Right renal cortex interstitium (tissue), 3 donors: ENCODE results near the gene ITIH2. TPM values are rescaled to one million over a fixed set of nuclear protein-coding genes. Genes with fewer than 3 reads are reported as not detected.
"Not testable (repeated sequence)": the region's sequence is repeated elsewhere in the genome, so short reads cannot be mapped to it uniquely, and the experiment has no call there.

Source experiments
- DNase-seq, 3 donors: peaks; one replicate each; pipeline ENCODE4 v3.0.0-alpha.2; 2013; ENCODE audit warnings: low read depth in 3 of 3, low spot score in 2 of 3
- polyA plus RNA-seq, 3 donors: library from polyadenylated mRNA; unstranded; fragments of 120-200 nt; gene quantifications; one replicate each; pipeline ENCODE4 v1.2.1, GENCODE V29; 2013; ENCODE audit not compliant: insufficient read length in 3 of 3

Gene ITIH2
- polyA plus RNA-seq, 3 donors = 0.19 to 0.61 (median 0.42) TPM

DNA sequence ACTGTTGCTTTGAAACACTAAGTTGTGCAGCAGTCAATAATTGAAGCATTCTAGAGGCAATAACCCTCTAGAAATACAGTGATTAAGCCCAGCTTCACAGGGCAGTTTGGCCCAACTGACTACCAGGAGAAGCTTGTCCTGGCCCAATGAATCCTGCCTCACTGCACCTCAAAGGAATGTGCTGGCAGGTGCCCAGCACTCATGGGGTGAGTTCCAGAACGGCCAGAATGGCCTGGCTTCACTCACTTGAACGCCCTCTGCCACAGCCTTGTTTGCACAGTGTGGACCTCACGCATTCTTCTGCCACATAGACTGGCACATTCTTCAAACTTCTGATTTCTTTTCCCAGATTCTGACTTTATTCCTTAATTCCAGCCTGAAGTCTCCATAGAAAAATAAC, 6.6 kb upstream of the ITIH2 start:
- DNase-seq = no peak

DNA sequence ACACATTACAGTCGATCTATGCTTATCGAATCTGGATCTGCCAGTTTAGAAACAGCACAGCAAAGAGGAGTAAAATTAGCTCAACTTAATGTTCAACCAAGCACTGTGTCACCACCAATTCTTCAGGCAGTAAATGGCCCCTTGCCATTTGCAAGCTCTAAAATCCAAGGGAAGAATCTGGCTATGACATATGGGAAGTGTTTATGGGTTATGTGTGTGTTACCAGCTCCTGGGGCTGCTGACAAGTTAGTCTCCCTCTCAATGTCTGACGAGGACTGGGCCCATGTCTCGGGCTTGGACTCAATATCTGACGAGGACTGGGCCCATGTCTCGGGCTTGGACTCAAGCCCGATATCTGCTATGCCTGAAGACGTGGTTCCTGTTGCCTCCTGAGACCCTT, 5.7 kb upstream of the ITIH2 start:
- DNase-seq = no peak

DNA sequence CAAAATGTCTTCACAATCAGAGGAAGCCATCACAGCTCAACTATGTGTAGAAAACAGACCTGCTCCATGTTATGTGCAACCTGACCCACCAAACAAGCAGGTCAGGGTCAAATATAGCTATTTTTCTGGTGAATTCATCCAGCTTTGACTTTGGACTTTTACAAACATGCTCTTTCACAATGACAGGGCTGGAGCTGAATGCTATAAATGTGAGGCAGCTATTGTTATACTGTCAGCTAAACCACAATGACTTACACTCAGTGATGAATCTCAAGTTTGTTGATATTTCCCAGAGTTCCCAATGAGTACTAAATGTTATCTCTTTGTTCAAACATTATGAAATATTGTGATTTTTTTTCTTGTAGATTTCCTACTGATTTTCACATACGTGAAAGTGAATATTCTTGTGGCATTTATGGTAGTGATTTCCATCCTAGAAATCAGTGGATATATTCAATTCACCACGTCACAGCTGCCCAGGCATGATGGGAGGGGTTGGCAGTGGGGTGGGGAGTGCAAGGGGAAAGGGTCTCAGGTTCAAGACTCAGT, 2.5 kb upstream of the ITIH2 start:
- no peak for DNase-seq

DNA sequence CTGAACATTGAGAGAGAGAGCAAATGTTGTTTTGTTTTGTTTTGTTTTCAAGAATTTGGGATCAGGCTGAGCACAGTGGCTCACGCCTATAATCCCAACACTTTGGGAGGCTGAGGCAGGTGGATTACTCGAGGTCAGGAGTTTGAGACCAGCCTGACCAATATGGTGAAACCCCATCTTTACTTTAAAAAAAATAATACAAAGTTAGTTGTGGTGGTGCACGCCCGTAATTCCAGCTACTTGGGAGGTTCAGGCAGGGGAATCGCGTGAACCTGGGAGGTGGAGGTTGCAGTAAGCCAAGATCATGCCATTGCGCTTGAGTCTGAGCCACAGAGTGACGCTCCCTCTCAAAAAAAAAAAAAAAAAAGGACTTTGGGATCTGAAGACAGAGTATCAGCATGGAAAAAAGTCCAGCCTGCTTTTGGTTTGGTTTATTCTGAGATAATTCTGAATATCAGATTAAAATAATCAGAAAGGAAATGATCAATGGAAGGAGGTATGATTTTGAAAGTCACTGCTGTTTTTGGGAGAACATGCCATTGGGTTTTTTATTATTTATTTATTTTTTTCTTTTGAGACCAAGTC, 1.9 kb upstream of the ITIH2 start:
- no peak for DNase-seq

DNA sequence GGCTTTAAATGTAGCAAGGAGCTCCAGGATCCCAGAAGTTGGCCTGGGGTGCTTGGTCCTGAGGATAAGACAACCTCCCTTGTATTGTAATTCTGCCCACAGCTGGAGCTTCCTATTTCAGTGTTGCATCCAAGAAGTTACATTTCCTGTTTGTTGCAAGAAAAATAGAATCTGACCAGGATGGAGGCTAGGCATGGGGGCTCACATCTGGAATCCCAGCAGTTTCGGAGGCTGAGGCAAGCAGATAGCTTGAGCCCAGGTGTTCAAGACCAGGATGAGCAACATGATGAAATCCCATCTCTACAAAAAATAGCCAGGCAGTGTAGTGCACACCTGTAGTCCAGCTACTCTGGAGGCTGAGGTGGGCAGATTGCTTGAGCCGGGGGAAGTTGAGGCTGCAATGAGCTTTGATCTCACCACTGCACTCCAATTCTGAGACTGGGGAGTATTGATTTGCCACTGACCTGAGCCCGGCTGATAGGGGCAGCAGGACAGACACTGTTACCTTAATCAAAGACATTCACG, 766 bp upstream of the ITIH2 start:
- no peak for DNase-seq

DNA sequence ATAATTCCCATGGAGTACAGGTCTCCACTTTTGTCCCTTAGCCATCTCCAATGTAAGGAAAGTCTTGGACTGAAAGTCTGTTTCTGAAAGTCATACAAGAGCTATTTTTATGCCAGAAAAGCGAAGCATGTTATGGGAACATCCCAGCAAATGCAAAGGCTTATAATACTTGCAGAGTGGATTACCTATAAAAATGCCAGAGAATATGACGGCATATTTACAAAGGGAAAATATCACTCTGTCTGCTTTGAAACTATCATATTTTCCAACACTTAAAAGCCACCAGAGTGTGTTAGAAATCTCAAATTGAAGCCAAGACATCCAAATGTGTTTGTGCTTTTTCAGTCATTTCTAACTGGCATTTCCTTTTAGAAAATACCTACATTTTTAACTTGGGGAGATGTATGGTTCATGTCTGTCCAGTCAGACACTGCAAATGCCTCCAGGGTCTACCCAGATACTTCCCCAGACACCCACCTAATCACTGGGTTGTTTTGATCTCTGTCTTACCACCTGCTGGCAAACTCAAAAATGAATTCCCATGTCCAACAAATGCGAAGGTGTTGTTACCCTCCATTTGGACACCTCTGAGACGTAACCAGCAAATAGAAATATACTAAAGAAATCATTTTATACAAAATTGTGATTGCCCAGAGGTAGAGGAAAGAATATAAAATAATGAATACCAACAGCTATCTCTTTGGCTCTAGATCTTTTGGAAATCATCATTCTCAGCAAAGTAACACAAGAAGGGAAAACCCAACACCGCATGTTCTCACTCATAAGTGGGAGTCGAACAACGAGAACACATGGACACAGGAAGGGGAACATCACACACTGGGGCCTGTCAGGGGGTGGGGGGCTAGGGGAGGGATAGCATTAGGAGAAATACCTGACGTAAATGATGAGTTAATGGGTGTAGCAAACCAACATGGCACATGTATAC, 1.2 kb downstream of the ITIH2 start:
- DNase-seq = no peak

DNA sequence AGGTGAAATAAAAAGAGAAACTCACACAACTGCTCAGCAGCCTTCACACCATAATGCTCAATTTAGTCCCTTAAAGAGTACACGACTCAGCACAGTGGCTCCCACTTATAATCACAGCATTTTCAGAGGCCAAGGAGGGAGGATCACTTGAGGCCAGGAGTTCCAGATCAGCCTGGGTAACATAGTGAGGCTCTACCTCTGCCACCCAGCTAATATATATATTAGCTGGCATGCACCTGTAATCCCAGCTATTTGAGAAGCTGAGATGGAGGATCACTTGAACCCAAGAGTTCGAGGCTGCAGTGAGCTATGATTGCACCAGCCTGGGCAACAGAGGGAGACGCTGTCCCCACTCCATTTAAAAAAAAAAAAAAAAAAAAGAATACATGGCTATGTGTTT, 2.2 kb downstream of the ITIH2 start:
- no peak for DNase-seq

DNA sequence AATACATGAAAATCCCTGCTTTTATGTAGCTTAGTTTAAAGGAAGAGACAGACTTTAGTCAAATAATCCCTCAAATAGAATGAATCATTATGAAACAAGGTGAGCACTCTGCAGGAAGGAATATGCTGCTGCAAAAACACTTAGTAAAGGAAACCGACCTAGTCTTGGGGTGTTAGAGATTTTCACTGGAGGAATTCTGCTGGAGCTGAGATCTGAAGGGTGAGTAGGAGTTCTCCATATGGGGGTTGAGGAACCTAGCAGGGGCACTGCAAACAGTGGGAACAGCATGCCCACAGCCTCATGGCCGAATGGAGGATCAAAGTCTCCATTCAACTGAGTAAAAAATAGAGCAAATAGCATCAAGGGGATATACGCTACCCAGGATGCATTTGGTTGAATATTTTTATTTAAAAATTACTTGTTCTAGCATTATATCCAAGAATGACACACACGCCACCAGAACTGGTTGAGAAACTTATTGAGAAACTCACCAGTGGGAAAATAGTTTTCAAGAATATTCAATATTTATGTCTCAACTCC, 3.5 kb downstream of the ITIH2 start:
- DNase-seq = no peak

DNA sequence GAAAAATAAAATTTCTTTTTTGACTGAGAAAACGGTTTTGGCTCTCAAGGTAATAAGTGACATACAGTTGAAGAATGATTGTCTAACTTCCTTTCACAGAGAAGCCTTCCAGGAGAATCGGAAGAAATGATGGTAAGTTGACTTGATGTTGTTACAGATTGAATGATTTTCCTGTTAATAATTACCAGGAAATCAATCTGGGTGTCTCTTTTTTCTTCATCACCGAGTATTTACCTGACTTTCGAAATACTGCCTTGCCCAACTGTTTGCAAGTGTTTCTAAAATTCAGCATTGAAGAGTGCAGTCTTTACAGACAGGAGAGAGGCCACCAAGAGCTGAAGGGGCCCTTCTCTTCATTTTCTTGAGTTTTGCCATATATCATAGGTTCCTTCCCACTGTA, 4.0 kb downstream of the ITIH2 start:
- DNase-seq = no peak

DNA sequence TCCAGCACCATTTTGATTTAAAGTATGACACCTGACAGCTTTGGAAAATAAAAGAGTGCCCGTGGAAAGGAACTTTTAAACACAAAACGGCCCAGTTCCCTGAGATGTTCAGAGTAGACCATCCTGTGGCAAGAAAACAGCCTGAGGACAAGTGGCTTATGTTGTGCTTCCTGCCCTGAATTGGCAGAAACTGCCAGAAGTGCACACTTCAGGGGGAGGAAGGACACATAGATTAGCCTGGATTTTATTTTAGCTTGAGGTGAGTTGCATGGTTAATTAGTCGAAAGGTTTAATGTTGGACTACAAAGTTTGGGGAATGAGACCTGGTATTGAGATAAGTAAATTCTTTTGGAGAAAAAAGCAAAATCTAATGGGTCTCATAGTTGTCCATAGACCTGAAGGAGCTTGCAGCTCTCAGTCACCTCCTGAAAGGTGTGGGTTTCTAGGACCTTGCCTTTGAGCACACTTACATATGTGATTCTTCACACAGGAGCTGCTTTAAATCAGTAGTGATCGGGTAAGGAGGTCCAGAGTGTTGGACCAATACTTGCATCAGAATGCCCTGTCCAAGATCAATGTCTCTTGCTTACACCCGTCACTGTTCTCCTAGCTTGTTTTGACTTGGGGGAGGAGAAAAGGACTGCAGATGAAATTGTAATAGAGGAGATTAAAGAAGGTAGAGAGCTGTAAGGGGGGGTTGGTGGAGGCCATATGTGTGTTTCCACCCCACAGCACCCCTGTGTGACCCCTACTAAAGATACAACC, 4.9 kb downstream of the ITIH2 start:
- DNase-seq = no peak

DNA sequence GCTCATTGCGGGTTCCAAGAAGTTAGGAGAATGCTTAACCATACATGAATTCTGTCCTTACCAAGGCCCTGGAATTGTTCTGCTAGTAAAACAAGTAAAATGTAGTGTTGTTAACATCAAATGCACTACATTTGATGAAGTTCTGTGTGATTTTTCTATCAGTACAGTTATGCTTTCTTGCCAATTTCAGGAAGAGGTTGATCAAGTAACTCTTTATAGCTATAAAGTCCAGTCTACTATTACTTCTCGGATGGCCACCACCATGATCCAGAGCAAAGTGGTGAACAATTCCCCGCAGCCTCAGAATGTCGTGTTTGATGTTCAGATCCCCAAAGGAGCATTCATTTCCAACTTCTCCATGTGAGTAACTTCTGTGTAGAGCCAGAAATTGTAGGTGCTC, 5.7 kb downstream of the ITIH2 start:
- no peak for DNase-seq

DNA sequence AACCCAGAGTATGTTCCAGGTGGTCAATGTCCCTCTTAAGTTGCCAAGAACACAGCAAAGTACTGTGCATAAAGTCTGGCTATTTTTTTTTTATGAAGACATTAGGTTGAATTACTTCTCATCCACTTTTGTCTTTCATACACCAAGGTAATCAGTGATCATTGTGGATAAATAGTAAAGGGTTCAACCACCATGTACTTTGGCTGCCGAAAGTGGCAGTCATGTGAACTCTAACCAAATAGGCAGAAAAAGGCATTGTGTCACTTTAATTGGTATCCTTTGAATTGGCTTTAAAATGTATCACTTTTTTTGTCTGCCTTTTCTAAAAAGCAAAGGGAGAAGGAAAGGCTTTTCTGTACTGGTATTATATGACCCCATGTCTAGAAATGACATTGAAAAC, 7.3 kb downstream of the ITIH2 start:
- no peak for DNase-seq

DNA sequence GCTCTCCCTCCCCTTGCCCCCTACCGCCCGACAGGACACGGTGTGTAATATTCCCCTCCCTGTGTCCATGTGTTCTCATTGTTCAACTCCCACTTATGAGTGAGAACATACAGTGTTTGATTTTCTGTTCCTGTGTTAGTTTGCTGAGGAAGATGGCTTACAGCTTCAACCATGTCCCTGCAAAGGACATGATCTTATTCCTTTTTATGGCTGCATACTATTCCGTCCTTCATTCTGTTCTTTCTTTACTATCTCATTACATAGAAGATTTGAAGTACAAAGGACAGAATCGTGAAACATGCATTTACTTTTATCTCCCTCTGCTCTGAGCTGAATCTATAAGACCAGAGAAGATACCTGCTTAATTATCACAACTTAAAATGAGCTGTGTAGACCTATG, 8.0 kb downstream of the ITIH2 start:
- DNase-seq = not testable (repeated sequence)

DNA sequence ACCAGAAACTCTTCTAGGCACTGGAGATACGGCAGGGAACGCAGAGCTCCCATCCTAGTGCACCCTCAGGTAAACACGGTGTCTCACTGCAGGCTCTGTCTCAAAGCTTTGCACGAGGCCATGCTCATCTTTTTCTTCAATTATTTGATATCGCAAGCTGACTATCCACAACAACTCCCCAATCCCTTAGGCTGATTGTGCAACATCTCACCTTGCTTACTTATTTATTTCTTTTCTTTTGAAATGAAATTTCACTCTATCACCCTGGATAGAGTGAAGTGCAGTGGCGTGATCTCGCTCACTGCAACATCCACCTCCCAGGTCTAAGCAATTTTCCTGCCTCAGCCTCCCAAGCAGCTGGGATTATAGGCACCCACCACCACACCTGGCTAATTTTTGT, 12.4 kb downstream of the ITIH2 start:
- DNase-seq = no peak

DNA sequence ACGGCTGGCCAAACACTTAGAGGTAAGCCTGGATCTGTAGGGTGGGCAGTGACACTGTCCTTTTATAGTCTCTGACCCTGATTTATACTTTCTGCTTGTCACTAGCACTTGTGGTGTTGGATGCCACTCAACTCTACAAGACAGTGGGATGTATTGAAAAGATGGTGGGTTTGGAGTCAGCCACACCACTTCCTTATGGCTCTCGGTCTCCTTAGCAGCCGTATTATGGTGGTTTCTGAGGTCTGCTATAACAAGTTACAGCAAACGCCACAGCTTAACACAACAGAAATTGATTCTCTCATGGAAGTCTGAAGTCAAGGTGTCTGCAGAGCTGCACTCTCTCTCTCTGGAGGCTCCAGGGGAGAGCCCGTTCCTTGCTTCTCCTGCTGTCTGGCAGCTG, 14.7 kb downstream of the ITIH2 start:
- no peak for DNase-seq

DNA sequence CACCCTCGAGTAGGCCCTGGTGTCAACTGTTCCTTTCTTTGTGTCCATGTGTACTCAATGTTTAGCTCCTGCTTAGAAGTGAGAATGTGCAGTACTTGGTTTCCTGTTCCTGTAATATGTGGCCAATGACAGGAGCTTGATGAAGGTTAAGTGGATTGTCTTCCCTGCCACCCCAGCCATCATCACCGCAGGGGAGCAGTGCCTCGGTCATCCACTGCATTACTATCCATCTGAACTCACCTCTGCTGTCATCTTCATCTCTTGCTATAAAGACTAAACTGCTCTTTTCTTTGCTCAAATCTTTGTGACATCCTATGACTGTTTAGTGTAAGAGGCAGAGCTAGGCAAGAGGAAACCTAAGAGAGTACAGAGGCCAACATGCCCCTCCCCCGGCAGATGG, 15.6 kb downstream of the ITIH2 start:
- DNase-seq = no peak

DNA sequence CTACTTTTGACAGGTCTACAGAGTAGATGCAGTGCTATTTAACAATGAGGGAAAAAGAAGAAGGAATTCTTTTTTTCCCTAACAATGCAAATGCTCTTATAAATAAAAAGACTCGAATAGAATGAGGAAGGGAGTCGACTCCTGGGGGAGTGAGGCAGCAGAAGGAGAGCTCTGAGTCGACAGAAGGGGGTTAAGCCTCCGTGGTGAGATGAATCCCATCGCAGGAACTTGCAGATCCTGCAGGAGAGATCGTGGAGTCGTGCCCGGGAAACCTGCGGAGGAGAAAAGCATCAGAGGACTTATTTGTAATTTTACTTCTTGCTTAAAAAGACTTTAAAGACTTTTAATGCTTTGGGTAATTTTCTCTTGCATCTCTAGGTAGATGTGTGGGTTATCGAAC, 17.4 kb downstream of the ITIH2 start:
- no peak for DNase-seq

DNA sequence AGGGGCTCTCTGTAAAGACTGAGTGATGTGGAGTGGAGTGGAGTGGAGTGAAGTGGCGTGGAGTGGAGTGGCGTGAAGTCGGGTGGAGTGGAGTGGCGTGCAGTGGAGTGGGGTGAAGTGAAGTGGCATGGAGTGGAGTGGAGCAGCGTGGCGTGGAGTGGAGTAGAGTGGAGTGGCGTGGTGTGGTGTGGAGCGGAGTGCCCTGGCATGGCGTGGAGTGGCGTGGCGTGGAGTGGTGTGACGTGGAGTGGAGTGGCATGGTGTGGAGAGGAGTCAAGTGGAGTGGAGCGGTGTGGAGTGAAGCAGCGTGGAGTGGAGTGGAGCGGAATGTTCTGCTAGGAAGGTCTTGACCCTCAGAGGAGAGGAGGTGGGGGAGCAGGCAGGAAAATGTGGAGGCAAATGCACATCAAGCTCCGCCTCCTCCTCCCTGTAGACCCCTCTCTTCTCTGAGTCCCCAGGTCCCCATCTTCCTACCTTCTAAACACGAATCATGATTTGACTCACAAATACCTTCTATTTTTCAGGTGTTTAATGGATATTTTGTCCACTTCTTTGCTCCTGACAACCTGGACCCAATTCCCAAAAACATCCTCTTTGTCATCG, 19.9 kb downstream of the ITIH2 start:
- no peak for DNase-seq

DNA sequence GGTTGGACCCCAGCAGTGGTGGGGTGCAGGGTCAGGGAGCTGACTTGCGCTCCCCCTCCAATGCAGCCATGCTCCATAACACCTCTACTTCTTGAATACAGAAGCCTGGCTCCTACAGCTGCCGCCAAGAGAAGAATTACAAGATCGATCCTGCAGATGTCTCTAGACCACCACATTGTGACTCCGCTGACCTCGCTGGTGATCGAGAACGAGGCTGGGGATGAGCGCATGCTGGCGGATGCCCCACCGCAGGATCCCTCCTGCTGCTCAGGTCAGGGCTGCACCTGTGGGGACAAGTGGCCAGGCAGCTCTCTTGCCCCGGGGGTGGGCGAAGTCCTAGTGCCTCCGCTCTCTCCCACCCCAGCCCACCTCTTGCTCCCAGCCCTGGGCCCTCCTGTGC, 31.7 kb downstream of the ITIH2 start:
- DNase-seq = no peak
